ENCODE measurements around the gene GPRC5B. TPM values are rescaled to one million over a fixed set of nuclear protein-coding genes. Genes with fewer than 3 reads are reported as not detected.

Gene GPRC5B
- total RNA-seq, 1 donor, result 2.5 TPM

DNA sequence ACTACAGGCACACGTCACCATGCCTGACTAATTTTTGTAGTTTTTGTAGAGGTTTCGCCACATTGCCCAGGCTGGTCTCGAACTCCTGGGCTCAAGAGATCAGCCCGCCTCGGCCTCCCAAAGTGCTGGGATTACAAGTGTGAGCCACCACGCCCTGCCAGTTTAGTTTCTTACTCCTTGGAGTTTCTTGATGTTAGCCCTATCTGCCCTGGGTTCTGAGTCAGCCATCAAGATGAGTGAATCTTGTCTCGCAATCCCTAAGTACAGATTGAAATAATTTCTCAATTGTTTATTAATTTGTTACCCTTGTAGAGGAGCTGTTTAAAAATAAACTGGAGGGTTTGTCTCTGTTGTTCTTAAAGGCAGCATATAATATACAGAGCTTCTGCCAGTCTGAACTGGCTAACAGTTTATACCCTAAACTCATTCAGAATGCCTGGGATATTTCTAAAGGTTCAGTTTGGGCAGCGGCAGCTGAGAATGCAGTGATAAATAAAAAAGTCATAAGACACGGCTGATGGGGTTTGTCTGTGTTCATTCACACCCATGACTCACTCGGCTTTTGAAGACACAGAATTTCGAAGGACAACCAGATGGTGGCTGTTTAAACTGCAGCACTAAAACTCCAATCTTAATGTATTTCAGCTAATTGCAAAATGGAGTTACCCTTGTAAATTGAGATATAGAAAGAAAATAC, 39.6 kb downstream of the GPRC5B start:
- H3K4me1 ChIP-seq (ENCODE audit: insufficient read depth, low read length), result peaks cover 9% of the 10 kb centered on the region
- peak; percentile 89 for DNase-seq (ENCODE audit: insufficient read length, low spot score, missing footprints)
- H3K9me3 ChIP-seq (ENCODE audit: low read depth, low read length), result no peaks in the 10 kb centered on the region
- H4K20me1 ChIP-seq (ENCODE audit: insufficient read depth, low read length), result no peaks in the 10 kb centered on the region
- TF ChIP-seq, protein P1, sequence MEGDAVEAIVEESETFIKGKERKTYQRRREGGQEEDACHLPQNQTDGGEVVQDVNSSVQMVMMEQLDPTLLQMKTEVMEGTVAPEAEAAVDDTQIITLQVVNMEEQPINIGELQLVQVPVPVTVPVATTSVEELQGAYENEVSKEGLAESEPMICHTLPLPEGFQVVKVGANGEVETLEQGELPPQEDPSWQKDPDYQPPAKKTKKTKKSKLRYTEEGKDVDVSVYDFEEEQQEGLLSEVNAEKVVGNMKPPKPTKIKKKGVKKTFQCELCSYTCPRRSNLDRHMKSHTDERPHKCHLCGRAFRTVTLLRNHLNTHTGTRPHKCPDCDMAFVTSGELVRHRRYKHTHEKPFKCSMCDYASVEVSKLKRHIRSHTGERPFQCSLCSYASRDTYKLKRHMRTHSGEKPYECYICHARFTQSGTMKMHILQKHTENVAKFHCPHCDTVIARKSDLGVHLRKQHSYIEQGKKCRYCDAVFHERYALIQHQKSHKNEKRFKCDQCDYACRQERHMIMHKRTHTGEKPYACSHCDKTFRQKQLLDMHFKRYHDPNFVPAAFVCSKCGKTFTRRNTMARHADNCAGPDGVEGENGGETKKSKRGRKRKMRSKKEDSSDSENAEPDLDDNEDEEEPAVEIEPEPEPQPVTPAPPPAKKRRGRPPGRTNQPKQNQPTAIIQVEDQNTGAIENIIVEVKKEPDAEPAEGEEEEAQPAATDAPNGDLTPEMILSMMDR (IDR thresholded peaks at IDR 0.05; ENCODE audit: extremely low read depth, low read depth, low read length), result no peak
- no peak overlapping the region for H3K27ac ChIP-seq (ENCODE audit: low read depth, low read length)
- H3K4me3 ChIP-seq (ENCODE audit: insufficient read depth, low read length), result no peak overlapping the region
- H3K36me3 ChIP-seq (ENCODE audit: insufficient read depth, low read length), result no peaks in the 10 kb centered on the region
- H3K79me2 ChIP-seq (ENCODE audit: insufficient read depth, low read length), result no peaks in the 10 kb centered on the region
- no peak overlapping the region for H3K4me2 ChIP-seq (ENCODE audit: insufficient read depth, low read length)
- H2AFZ ChIP-seq (ENCODE audit: low read length), result no peak overlapping the region
- H3K27me3 ChIP-seq (ENCODE audit: insufficient read depth, low read length), result no peaks in the 10 kb centered on the region

DNA sequence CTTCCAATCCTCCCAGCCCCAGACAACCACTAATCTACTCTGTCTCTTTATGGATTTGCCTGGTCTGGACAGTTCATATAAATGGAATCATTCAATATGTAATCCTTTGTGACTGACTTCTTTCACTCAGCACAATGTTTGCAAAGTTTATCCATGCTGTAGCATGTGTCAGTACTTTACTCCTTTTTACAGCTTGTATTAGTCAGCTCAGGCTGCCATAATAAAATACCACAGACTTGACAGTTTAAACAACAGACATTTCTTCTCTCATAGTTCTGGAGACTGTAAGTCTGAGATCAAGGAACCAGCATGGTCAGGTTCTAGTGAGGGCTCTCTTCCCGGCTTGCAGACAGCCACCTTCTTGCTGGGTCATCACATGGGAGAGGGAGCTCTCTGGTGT, 41.3 kb downstream of the GPRC5B start:
- Histone ChIP-seq H3K4me2 (ENCODE audit: insufficient read depth, low read length) (no peak overlapping the region), H3K79me2 (ENCODE audit: insufficient read depth, low read length) (no peaks in the 10 kb centered on the region), H3K4me1 (ENCODE audit: insufficient read depth, low read length) (peaks cover 9% of the 10 kb centered on the region), H3K9me3 (ENCODE audit: low read depth, low read length) (no peaks in the 10 kb centered on the region), H4K20me1 (ENCODE audit: insufficient read depth, low read length) (no peaks in the 10 kb centered on the region), H3K4me3 (ENCODE audit: insufficient read depth, low read length) (no peak overlapping the region), H3K36me3 (ENCODE audit: insufficient read depth, low read length) (no peaks in the 10 kb centered on the region), H3K27ac (ENCODE audit: low read depth, low read length) (no peak overlapping the region), H2AFZ (ENCODE audit: low read length) (no peak overlapping the region), H3K27me3 (ENCODE audit: insufficient read depth, low read length) (no peaks in the 10 kb centered on the region)
- no peak for DNase-seq (ENCODE audit: insufficient read length, low spot score, missing footprints)
- TF ChIP-seq, protein P1 (IDR thresholded peaks at IDR 0.05; ENCODE audit: extremely low read depth, low read depth, low read length), result no peak

DNA sequence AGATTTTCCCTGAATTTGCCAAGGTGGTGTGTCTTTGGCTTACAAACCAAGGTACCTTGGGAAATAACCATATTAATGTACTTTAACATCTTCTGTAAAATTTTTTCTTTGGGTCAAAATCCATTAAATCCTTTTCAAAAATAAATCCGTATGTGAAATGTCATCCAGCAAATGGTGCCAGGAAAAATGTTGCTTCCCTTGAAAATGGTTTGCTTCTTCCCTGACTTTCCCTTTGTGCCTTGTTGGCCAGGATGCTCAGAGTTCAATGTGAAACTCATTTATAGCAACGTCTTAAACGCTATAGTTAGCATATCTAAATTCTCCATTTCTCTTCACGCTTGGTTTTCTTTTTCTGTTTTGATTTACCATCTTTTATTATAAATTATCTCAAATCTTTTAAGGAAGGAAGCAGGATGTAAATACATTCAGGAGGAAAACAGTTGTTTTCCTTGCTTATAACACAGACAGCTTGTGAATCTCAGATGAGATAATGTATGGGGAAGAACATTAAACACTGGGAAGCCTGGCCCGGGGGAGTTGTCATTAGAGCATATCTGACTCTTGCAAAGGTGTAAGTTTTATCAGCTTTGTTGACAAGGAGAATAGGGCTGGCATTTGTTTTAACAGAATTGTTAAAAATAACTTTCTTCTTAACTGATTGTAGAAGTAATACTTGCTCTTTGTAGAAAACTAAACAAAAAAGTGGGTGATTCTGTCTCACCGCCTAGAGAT, 42.1 kb downstream of the GPRC5B start:
- Histone ChIP-seq H3K27ac (ENCODE audit: low read depth, low read length) (no peak overlapping the region), H3K4me3 (ENCODE audit: insufficient read depth, low read length) (no peak overlapping the region), H3K36me3 (ENCODE audit: insufficient read depth, low read length) (no peaks in the 10 kb centered on the region), H3K79me2 (ENCODE audit: insufficient read depth, low read length) (no peaks in the 10 kb centered on the region), H3K27me3 (ENCODE audit: insufficient read depth, low read length) (no peaks in the 10 kb centered on the region), H3K9me3 (ENCODE audit: low read depth, low read length) (no peaks in the 10 kb centered on the region), H3K4me1 (ENCODE audit: insufficient read depth, low read length) (peaks cover 9% of the 10 kb centered on the region), H2AFZ (ENCODE audit: low read length) (no peak overlapping the region), H4K20me1 (ENCODE audit: insufficient read depth, low read length) (no peaks in the 10 kb centered on the region), H3K4me2 (ENCODE audit: insufficient read depth, low read length) (no peak overlapping the region)
- TF ChIP-seq, protein P1 (IDR thresholded peaks at IDR 0.05; ENCODE audit: extremely low read depth, low read depth, low read length), result no peak
- DNase-seq (ENCODE audit: insufficient read length, low spot score, missing footprints), result no peak

DNA sequence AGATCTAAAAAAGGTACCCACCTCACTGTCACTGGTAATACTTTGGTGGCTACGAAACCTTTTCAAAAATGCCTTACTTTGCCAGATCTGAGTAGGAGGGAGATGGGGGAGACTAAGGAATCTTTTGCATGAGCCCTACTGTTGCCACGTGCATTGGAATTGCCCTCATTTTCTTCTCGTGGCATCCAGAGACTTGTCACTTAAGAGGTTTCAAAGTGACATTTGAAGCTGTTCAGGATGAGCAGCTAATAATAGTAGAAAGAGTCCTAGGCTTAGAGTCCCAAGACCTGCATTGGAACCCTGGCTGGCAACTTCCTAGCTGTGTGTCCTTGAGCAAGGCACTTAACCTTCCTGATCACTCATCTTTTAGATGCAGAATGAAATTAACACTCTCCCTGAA, 43.5 kb downstream of the GPRC5B start:
- Histone ChIP-seq H3K4me2 (ENCODE audit: insufficient read depth, low read length) (no peak overlapping the region), H4K20me1 (ENCODE audit: insufficient read depth, low read length) (no peaks in the 10 kb centered on the region), H3K4me3 (ENCODE audit: insufficient read depth, low read length) (no peak overlapping the region), H3K27me3 (ENCODE audit: insufficient read depth, low read length) (no peaks in the 10 kb centered on the region), H3K79me2 (ENCODE audit: insufficient read depth, low read length) (no peaks in the 10 kb centered on the region), H3K9me3 (ENCODE audit: low read depth, low read length) (no peaks in the 10 kb centered on the region), H3K36me3 (ENCODE audit: insufficient read depth, low read length) (no peaks in the 10 kb centered on the region), H3K27ac (ENCODE audit: low read depth, low read length) (no peak overlapping the region), H3K4me1 (ENCODE audit: insufficient read depth, low read length) (peaks cover 9% of the 10 kb centered on the region), H2AFZ (ENCODE audit: low read length) (no peak overlapping the region)
- TF ChIP-seq, protein P1 (IDR thresholded peaks at IDR 0.05; ENCODE audit: extremely low read depth, low read depth, low read length), result no peak
- no peak for DNase-seq (ENCODE audit: insufficient read length, low spot score, missing footprints)

Measured in osteoblast (primary cell).